Measurements from ENCODE around the gene MPRIP. TPM values are rescaled to one million over a fixed set of nuclear protein-coding genes. Genes with fewer than 3 reads are reported as not detected.

The MPRIP gene
- total and polyA plus RNA-seq, 2 experiments from 2014 or later: 80.4 to 172 TPM

GRCh38 chr17:17161759-17162158 lies 119.5 kb downstream of the MPRIP start:
- Histone ChIP-seq H3K9me3 (ENCODE audit: low read depth) (no peaks in the 10 kb centered on the region), H3K27ac (no peak overlapping the region), H3K27me3 (no peaks in the 10 kb centered on the region), H3K36me3 (peaks cover 43% of the 10 kb centered on the region), H3K4me1 (ENCODE audit: low read depth) (no peaks in the 10 kb centered on the region), H3K4me3 (no peak overlapping the region)
- no peak for TF ChIP-seq CTCF (IDR thresholded peaks at IDR 0.05; ENCODE audit: low read depth, low read length)
- DNase-seq (ENCODE audit: low read depth in 1 of 2, low spot score in 1 of 2): no peak

DNA sequence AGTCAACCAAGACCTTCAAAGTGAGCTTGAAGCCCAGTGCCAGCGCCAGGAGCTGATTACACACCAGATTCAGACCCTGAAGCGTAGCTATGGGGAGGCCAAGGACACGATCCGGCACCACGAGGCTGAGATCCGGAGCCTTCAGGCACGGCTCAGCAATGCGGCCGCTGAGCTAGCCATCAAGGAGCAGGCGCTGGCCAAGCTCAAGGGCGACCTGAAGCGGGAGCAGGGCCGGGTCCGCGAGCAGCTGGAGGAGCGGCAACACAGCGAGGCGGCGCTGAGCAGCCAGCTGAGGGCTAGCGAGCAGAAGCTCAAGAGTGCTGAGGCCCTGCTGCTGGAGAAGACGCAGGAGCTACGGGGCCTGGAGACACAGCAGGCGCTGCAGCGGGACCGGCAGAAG lies 121.9 kb downstream of the MPRIP start:
- Histone ChIP-seq H3K4me1 (ENCODE audit: low read depth) (no peaks in the 10 kb centered on the region), H3K27ac (no peak overlapping the region), H3K36me3 (peaks cover 36% of the 10 kb centered on the region), H3K27me3 (no peaks in the 10 kb centered on the region), H3K4me3 (no peak overlapping the region), H3K9me3 (ENCODE audit: low read depth) (no peaks in the 10 kb centered on the region)
- no peak for DNase-seq (ENCODE audit: low read depth in 1 of 2, low spot score in 1 of 2)
- no peak for TF ChIP-seq CTCF (IDR thresholded peaks at IDR 0.05; ENCODE audit: low read depth, low read length)

DNA sequence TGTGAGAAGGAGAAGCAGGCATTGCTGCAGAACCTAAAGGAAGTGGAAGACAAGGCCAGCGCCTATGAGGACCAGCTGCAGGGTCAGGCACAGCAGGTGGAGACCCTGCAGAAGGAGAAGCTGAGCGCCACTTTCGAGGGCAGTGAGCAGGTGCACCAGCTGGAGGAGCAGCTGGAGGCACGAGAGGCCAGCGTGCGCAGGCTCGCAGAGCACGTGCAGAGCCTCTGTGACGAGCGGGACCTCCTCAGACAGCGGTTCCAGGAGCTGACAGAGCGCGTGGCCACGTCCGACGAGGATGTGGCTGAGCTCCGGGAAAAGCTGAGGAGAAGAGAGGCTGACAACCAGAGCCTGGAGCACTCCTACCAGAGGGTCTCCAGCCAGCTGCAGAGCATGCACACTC lies 122.4 kb downstream of the MPRIP start:
- Histone ChIP-seq H3K27ac (no peak overlapping the region), H3K4me1 (ENCODE audit: low read depth) (peaks cover 4% of the 10 kb centered on the region), H3K9me3 (ENCODE audit: low read depth) (no peaks in the 10 kb centered on the region), H3K4me3 (no peak overlapping the region), H3K27me3 (no peaks in the 10 kb centered on the region), H3K36me3 (peaks cover 36% of the 10 kb centered on the region)
- no peak for DNase-seq (ENCODE audit: low read depth in 1 of 2, low spot score in 1 of 2)
- no peak for TF ChIP-seq CTCF (IDR thresholded peaks at IDR 0.05; ENCODE audit: low read depth, low read length)

DNA sequence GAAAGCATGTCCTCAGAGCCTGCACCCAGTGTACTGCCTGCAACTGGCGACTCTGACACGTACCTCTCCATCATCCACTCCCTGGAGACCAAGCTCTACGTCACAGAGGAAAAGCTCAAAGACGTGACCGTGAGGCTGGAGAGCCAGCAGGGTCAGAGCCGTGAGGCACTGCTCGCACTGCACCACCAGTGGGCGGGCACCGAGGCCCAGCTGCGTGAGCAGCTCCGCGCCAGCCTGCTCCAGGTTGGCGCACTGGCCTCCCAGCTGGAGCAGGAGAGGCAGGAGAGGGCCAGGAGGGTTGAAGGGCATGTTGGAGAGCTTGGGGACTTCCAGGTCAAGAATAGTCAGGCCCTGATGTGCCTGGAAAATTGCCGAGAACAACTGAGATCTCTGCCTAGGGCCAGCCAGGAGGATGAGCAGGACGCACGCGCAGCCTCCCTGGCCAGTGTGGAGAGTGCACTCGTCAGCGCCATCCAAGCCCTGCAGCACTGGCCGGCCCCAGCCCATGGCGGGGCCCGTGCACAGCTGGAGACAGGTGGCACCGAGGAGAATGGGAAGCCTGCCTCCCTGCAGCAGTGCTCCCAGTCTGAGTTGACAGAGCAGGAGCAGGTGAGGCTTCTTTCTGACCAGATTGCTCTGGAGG lies 123.5 kb downstream of the MPRIP start:
- TF ChIP-seq CTCF (IDR thresholded peaks at IDR 0.05; ENCODE audit: low read depth, low read length): no peak
- H3K9me3 ChIP-seq (ENCODE audit: low read depth): no peaks in the 10 kb centered on the region
- peaks cover 36% of the 10 kb centered on the region for H3K36me3 ChIP-seq
- no peak overlapping the region for H3K4me3 ChIP-seq
- peaks cover 15% of the 10 kb centered on the region for H3K4me1 ChIP-seq (ENCODE audit: low read depth)
- no peak overlapping the region for H3K27ac ChIP-seq
- no peak for DNase-seq (ENCODE audit: low read depth in 1 of 2, low spot score in 1 of 2)
- no peaks in the 10 kb centered on the region for H3K27me3 ChIP-seq

DNA sequence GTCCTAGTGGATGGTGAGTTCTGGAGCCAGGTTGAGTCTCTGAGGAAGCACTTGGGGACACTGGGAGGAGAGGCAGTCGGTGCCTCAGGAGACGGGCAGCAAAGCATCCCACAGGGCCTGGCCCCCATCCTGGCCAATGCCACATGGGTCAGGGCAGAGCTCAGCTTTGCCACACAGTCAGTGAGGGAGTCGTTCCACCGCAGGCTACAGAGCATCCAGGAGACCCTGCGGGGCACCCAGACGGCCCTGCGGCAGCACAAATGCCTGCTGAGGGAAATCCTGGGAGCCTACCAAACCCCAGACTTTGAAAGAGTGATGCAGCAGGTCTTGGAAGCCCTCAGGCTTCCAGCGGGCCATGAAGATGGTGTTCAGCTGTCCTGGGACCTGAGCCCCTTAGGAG lies 124.2 kb downstream of the MPRIP start:
- H3K36me3 ChIP-seq: peaks cover 34% of the 10 kb centered on the region
- DNase-seq (ENCODE audit: low read depth in 1 of 2, low spot score in 1 of 2): no peak

More for the DNA sequence above, 124.2 kb downstream of the MPRIP start:
- H3K4me3 ChIP-seq: no peak overlapping the region
- H3K27me3 ChIP-seq: no peaks in the 10 kb centered on the region
- no peak for TF ChIP-seq CTCF (IDR thresholded peaks at IDR 0.05; ENCODE audit: low read depth, low read length)
- H3K4me1 ChIP-seq (ENCODE audit: low read depth): peaks cover 21% of the 10 kb centered on the region
- no peaks in the 10 kb centered on the region for H3K9me3 ChIP-seq (ENCODE audit: low read depth)
- no peak overlapping the region for H3K27ac ChIP-seq
